Germinal center (tissue), 1 donor: ENCODE data around the gene ENTREP1.
"Not testable (repeated sequence)": the region's sequence is repeated elsewhere in the genome, so short reads cannot be mapped to it uniquely, and the experiment has no call there.

Source experiments
- DNase-seq: peaks from one replicate; pipeline ENCODE4 v3.0.0; 2012; ENCODE audit warnings: mixed read lengths, low spot score

ENTREP1 gene, protein sequence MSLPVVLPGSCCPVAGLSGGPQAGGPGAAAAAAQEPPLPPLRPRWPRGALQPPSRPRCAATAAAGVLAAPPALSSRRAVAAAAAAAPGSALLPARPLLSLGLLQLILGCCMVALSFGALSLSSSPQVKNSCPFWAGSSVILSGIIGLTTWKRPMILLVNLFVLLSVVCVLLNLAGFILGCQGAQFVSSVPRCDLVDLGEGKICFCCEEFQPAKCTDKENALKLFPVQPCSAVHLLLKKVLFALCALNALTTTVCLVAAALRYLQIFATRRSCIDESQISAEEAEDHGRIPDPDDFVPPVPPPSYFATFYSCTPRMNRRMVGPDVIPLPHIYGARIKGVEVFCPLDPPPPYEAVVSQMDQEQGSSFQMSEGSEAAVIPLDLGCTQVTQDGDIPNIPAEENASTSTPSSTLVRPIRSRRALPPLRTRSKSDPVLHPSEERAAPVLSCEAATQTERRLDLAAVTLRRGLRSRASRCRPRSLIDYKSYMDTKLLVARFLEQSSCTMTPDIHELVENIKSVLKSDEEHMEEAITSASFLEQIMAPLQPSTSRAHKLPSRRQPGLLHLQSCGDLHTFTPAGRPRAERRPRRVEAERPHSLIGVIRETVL

DNA sequence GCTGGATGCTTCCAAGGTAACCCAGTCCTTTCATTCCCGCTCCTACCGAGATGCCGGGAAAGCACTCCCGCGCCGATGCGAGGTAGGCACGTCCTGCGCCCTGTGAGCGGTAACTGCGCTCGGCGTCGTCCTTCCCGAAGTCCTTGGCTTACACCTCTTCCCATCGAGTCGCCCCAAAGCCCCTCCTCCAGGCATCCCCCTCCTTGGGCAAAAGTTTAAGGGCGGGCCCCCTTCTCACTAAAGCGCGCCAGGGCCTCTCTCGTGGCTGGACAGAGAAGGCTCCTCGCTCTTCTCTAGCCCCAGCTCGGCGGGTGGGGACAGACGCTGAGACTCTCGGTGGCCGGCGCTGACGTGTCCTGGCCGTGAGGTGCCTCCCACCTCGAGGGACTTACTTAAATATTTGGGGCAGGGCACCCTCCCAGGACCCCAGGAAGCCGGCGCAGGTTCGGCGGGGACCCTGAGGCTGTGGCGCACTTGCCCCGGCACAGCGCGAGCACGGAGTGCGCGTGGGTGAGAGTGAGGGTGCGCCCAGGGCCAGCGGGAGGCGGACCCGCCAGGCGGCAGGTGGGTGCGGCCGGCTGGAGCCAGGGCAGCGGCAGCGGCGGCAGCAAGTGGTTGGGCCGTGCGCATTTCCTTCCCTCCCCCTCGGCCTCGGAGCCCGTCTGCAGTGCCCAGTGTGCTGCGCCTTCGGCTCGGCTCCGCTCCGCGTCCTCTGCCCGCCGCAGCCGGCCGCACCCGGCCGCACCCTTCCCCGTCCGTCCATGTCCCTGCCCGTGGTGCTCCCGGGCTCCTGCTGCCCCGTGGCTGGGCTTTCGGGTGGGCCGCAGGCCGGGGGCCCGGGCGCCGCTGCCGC lies at the start of gene ENTREP1:
ENTREP1 (plus strand) TSS at position 667 of the 853 bp plus-strand sequence; CDS start at position 762, 95 bp downstream.
- peak; percentile 9 for DNase-seq

DNA sequence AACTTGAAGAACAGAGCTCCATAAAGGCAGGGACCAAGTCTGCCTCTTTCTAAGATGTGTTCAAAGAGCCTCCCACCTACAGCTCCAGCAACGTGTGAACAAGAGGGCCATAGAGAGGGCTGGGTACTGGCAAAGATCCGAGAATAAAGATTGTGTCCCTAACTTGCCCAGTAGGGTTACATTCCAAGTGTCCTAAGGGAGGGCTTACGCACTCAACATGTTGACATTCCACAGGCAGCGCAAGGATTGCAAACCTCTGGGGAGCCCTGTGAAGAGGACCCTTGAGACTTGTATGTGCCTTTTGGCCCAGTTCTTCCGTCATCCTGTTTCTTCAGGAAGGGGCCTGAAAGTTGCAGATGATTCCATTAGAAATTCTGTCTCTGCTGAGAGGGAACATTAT lies 48.2 kb upstream of the ENTREP1 start:
- DNase-seq = no peak

GRCh38 chr9:69279084-69279731 lies 45.8 kb upstream of the ENTREP1 start:
- DNase-seq = no peak

- no peak for DNase-seq
Observed at GRCh38 chr9:69279733-69280132, 45.3 kb upstream of the ENTREP1 start.

GRCh38 chr9:69283003-69283402 lies 42.0 kb upstream of the ENTREP1 start:
- no peak for DNase-seq

DNA sequence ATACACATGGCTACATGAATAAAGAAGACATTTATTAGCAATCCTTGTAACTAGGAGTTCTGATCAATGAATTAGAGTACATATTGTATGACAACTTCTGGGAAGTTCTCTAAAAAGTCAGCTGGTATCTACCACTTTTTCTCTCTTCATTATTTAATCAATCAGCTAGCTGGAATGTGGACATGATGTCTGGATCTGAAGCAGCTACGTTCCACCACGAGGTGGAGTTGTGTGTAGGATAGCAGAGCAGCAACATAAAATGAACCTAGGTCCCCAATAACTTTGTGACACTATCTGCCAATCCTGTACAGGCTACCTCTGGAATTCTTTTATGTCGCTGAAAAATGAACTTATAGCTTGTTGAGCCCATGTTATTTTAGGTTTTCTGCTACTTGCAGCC lies 32.9 kb upstream of the ENTREP1 start:
- DNase-seq = no peak

DNA sequence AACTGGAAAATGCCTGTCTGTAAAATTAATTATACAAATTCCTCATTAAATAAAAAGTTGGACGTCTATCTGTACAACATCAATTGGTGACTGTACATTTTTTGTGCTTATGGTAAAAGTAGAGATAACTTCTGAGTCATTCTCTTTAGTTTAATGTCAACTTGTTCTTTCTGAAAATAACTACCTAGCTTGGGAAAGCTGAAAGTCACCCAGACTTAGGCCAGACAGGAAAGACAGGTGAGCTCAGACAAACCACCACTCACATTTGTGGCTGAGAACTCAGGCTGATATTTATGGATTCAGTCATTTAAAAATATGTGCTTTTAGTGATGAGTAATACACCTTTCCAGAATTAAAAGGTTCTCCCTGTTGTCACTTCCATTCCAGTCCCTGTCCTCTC lies 31.9 kb upstream of the ENTREP1 start:
- no peak for DNase-seq

DNA sequence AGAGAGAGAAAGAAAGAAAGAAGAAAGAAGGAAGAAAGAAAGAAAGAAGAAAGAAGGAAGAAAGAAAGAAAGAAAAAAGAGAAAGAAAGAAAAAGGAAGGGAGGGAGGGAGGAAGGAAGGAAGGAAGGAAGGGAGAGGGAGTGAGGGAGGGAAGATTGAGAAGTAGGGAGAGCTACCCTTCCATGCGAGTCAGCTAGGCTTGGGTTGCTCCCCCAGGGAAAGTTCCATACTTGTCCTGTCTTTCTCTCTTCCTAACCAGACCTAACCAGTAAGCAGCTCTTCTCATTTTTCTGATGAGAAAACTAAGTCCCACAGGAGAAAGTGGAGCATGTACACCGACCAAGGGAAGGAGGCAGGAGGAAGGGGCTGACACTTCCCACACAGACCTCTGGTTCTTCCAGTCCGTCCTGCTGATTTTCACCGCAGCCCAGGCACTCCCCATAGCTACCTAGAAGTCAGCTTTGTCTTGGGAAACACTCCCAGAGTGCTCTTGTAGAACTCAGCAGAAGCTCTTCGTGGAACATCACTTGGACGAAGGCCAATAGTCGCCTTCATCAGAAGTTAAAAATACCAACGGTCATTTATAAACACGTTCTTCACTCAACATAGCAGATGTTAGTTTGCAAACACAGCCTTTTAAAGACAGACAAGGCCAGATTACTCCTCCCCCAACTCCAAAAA lies 29.0 kb upstream of the ENTREP1 start:
- DNase-seq = no peak

GRCh38 chr9:69297300-69297980 lies 27.6 kb upstream of the ENTREP1 start:
- no peak for DNase-seq

DNA sequence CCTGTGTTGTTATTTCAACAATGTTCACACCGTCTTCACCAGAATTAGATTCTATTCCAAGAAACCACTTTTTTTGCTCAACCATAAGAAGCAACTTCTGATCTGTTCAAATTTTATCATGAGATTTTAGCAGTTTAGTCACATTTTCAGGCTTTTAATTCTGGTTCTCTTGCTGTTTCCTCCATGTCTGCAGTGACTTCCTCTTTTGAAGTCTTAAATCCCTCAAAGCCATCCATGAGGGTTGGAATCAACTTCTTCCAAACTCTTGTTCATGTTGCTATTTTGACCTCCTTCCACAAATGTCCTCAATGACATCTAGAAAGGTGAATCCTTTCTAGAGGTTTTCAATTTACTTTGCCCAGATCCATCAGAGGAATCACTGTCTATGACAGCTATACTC lies 25.7 kb upstream of the ENTREP1 start:
- no peak for DNase-seq

DNA sequence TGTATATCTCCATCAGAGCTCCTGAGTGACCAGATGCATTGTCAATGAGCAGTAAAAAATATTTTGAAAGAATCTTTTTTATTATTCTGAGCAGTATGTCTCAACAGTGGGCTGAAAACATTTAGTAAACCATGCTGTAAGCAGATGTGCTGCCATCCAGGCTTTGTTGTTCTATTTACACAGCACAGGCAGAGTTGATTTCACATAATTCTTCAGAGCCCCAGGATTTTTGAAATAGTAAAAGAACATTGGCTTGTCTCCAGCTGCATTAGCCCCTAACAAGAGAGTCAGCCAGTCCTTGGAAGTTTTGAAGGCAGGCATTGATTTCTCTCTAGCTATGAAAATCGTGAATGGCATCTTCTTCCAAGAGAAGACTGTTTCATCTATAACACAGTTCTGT lies 25.2 kb upstream of the ENTREP1 start:
- DNase-seq = no peak

- DNase-seq = no peak
Observed at GRCh38 chr9:69303331-69303730, 21.7 kb upstream of the ENTREP1 start.

GRCh38 chr9:69306895-69307445 lies 18.0 kb upstream of the ENTREP1 start:
- DNase-seq = not testable (repeated sequence)

DNA sequence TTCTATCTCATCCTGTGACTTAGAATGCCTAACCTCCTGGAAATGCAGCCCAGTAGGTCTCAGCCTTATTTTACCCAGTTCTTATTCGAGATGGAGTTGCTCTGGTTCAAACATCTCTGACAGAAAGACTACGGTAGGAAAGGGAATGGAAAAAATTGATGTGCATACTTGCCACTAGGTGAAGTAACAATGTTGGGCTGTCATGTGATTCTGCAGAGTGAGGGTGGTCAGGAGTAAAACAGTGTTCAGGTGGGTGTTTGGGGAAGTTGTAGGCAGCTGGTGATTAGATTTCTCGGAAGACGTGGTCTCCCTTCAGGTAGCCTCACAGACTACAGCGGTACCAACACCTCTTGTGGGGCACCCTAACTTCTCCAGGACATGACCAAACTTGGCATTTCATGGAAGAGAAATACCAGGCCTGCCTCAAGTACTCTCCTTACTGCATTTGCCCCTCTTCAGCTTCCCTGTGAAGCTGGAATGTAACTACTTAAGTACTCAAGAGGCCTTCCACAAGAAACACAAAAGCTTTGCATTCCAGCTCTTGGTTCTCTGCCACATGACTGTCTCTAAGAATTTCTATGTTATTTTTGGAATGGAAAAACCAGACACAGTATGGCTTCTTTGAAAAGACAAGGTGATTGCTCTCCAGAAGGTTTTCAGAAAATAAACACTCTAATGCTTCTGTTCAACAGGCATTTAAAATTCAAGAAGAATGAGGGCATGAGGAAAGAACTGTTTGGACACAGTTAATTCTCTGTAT lies 17.4 kb upstream of the ENTREP1 start:
- DNase-seq = no peak

GRCh38 chr9:69308206-69308931 lies 16.6 kb upstream of the ENTREP1 start:
- no peak for DNase-seq

GRCh38 chr9:69313175-69313574 lies 11.8 kb upstream of the ENTREP1 start:
- DNase-seq = no peak

DNA sequence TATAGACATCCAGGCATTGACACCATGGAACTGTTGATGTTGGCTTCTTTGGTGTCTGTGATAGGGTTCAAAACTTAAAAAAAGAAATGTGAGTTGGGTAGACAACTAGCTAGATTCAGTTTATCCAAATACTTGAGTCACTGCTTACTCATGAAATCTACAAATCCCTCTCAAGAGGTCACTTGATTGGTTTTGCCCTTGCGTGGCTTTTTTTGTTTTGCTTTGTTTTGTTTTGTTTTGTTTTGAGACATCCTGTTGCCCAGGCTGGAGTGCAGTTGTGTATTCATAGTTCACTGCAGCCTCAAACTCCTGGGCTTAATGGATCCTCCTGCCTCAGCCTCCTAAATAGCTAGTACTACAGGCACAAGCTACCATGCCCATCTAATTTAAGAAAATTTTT lies 10.5 kb upstream of the ENTREP1 start:
- no peak for DNase-seq

- no peak for DNase-seq
Observed at GRCh38 chr9:69317081-69317480, 7.9 kb upstream of the ENTREP1 start.

- no peak for DNase-seq
Observed at GRCh38 chr9:69317894-69318293, 7.1 kb upstream of the ENTREP1 start.
